K562 (cell line): ENCODE data around the gene PRODH. TPM values are rescaled to one million over a fixed set of nuclear protein-coding genes. Genes with fewer than 3 reads are reported as not detected.
A peak's percentile ranks its signal among the peaks of the same experiment; 100 is the strongest.

Experiments used
- CBX3 ChIP-seq, 2 experiments: IDR thresholded peaks; 1 replicate in 1 of 2; 2 replicates in 1 of 2; pipeline ENCODE4 v1.6.1; 2012; ENCODE audit warnings: inconsistent platforms in 2 of 2, low read length in 2 of 2, borderline replicate concordance in 1 of 2, control low read depth in 1 of 2
- NFIC ChIP-seq: fragments of 450-650 bp; IDR thresholded peaks from 2 replicates; pipeline ENCODE4 v1.6.1; 2017; ENCODE audit warnings: mild to moderate bottlenecking, inconsistent platforms
- SRSF9 ChIP-seq: fragments of 200-400 bp; formaldehyde crosslinking; IDR thresholded peaks from 2 replicates; pipeline ENCODE4 v1.6.1; 2017; ENCODE audit warnings: low read depth, low read length, borderline replicate concordance
- polyA plus RNA-seq, 8 experiments: library from polyadenylated mRNA; depleted of rRNA in 4 of 8; stranded (reverse) in 5 of 8; unstranded in 3 of 8; fragments of >200 nt; fragmentation: Nextera tagmentation in 2 of 8; fragmentation: Illumina TruSeq in 1 of 8; extraction: Ambion mirVana in 2 of 8; extraction: Trizol in 1 of 8; gene quantifications; 2 replicates each; pipeline versions ENCODE4 v1.2.1 to v1.2.3, GENCODE V29; 2011 to 2014; ENCODE audit warnings: inconsistent platforms in 1 of 8, missing spikeins in 1 of 8
- total RNA-seq, 7 experiments: library from RNA; depleted of rRNA in 6 of 7; stranded (reverse); fragments of >200 nt in 6 of 7; fragmentation: Illumina TruSeq in 2 of 7; extraction: Trizol in 2 of 7; gene quantifications; 2 replicates each; pipeline versions ENCODE4 v1.2.1 to v1.2.3, GENCODE V29; 2011 to 2021; ENCODE audit warnings: low replicate concordance in 1 of 7
- TF ChIP-seq, protein P1 (sequence below): sonication (generic); formaldehyde crosslinking; IDR thresholded peaks from 2 replicates; pipeline ENCODE4 v1.8.0; 2022; ENCODE audit warnings: mild to moderate bottlenecking, missing genetic modification reagents, borderline replicate concordance
- TF ChIP-seq, protein P2 (sequence below), 3 experiments: fragments of 200-800 bp in 1 of 3; sonication (Bioruptor generic) in 1 of 3; sonication (generic) in 1 of 3; formaldehyde crosslinking in 1 of 3; IDR thresholded peaks; 2 replicates each; pipeline versions ENCODE4 v1.6.1 to v1.8.0; 2016 to 2022; ENCODE audit warnings: mild to moderate bottlenecking in 2 of 3, missing compliant biosample characterization in 2 of 3, missing genetic modification characterization in 2 of 3, missing genetic modification reagents in 1 of 3
- TF ChIP-seq, protein P3 (sequence below): fragments of 250-450 bp; sonication (Bioruptor Pico); IDR thresholded peaks from 2 replicates; pipeline ENCODE4 v1.5.0; 2020; ENCODE audit warnings: mild to moderate bottlenecking, borderline replicate concordance

Gene PRODH
- total and polyA plus RNA-seq, 9 of the 15 experiments (the other 6 are each of a cell fraction or from before 2014, with no cell fraction given) = 0.07 to 0.11 TPM; not detected in 7

DNA sequence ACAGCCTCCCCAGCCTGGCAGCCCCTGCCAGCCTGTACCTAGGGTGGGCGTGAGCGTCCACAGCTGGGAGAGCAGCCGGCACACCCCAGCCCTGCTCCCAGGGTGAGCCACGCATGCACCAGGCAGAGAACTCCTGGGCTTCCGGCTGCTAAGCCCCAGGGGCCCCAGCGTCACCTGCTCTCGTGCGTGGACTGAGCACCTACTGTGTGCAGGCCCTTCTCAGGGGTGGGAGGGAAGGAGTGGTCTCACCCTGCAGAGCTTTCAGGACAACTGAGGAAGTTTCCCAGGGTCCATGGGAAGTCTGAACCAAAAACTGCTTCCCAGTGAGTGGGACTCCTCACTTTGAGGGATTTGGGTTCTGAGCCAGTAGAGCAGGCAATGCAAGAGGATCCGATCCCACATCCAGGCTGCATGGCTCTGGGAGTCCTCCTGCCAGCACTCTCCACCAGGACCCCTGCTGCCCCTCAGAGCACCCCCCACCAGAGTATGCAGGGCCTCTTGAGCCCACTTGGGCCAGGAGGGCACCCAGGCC is 47.1 kb upstream of the PRODH start (continued):
- TF ChIP-seq, protein P1, sequence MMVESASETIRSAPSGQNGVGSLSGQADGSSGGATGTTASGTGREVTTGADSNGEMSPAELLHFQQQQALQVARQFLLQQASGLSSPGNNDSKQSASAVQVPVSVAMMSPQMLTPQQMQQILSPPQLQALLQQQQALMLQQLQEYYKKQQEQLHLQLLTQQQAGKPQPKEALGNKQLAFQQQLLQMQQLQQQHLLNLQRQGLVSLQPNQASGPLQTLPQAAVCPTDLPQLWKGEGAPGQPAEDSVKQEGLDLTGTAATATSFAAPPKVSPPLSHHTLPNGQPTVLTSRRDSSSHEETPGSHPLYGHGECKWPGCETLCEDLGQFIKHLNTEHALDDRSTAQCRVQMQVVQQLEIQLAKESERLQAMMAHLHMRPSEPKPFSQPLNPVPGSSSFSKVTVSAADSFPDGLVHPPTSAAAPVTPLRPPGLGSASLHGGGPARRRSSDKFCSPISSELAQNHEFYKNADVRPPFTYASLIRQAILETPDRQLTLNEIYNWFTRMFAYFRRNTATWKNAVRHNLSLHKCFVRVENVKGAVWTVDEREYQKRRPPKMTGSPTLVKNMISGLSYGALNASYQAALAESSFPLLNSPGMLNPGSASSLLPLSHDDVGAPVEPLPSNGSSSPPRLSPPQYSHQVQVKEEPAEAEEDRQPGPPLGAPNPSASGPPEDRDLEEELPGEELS (CRISPR knock-in tag) = peak; percentile 13; the same call in 1 of the 2 replicates
- no peak for TF ChIP-seq CBX3 (IDR thresholded peaks at IDR 0.05; ENCODE audit: borderline replicate concordance in 1 of 2, low read length in 2 of 2)
- TF ChIP-seq, protein P2, sequence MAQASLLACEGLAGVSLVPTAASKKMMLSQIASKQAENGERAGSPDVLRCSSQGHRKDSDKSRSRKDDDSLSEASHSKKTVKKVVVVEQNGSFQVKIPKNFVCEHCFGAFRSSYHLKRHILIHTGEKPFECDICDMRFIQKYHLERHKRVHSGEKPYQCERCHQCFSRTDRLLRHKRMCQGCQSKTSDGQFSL (CRISPR knock-in tag; IDR thresholded peaks at IDR 0.05) = 0 out of 2 replicates have a peak, but pooled peaks have one; percentile 30
- TF ChIP-seq, protein P2 (tag; IDR thresholded peaks at IDR 0.05) = no peak
- TF ChIP-seq, protein P3, sequence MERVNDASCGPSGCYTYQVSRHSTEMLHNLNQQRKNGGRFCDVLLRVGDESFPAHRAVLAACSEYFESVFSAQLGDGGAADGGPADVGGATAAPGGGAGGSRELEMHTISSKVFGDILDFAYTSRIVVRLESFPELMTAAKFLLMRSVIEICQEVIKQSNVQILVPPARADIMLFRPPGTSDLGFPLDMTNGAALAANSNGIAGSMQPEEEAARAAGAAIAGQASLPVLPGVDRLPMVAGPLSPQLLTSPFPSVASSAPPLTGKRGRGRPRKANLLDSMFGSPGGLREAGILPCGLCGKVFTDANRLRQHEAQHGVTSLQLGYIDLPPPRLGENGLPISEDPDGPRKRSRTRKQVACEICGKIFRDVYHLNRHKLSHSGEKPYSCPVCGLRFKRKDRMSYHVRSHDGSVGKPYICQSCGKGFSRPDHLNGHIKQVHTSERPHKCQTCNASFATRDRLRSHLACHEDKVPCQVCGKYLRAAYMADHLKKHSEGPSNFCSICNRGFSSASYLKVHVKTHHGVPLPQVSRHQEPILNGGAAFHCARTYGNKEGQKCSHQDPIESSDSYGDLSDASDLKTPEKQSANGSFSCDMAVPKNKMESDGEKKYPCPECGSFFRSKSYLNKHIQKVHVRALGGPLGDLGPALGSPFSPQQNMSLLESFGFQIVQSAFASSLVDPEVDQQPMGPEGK (CRISPR knock-in tag) = no peak
- TF ChIP-seq SRSF9 = no peak
- TF ChIP-seq NFIC = no peak
